Gastrocnemius medialis (tissue), 4 donors: ENCODE results near the gene GDF11. TPM values are rescaled to one million over a fixed set of nuclear protein-coding genes. Genes with fewer than 3 reads are reported as not detected.
"Not testable (repeated sequence)": the region's sequence is repeated elsewhere in the genome, so short reads cannot be mapped to it uniquely, and the experiment has no call there.

Source experiments
- ATAC-seq, 2 donors: fragments of 150-250 bp; one replicate each; pipeline ENCODE4 v1.9.1; 2016
- DNase-seq, 2 donors: peaks; one replicate each; pipeline ENCODE4 v3.0.0-alpha.2; 2019
- H3K27ac ChIP-seq, 4 donors: fragments of 200-600 bp; sonication (generic); 1 replicate in 1 of 4; 2 replicates in 3 of 4; pipeline ENCODE4 v1.5.1; 2016 to 2018; ENCODE audit warnings: mild to moderate bottlenecking in 2 of 4, moderate library complexity in 1 of 4
- H3K27me3 ChIP-seq, 3 donors: fragments of 200-600 bp; sonication (generic) in 2 of 3; 1 replicate in 1 of 3; 2 replicates in 2 of 3; pipeline versions ENCODE4 v1.5.1 to v1.6.0; 2016 to 2019; ENCODE audit warnings: mild to moderate bottlenecking in 1 of 3, moderate library complexity in 1 of 3
- H3K36me3 ChIP-seq, 2 donors: fragments of 200-600 bp; sonication (generic) in 1 of 2; one replicate each; pipeline ENCODE4 v1.5.1; 2017 to 2018
- H3K4me1 ChIP-seq, 2 donors: fragments of 200-600 bp; sonication (generic) in 1 of 2; one replicate each; pipeline ENCODE4 v1.5.1; 2016 to 2017; ENCODE audit warnings: mild to moderate bottlenecking in 2 of 2
- H3K4me3 ChIP-seq, 4 donors: fragments of 200-600 bp; sonication (generic) in 3 of 4; 1 replicate in 1 of 4; 2 replicates in 3 of 4; pipeline ENCODE4 v1.5.1; 2016 to 2019; ENCODE audit warnings: mild to moderate bottlenecking in 2 of 4
- H3K9me3 ChIP-seq, 3 donors: fragments of 200-600 bp; sonication (generic) in 2 of 3; 1 replicate in 1 of 3; 2 replicates in 2 of 3; pipeline ENCODE4 v1.5.1; 2016 to 2019
- CTCF ChIP-seq, 5 experiments: fragments of 450-650 bp in 3 of 5; fragments of 200-600 bp in 2 of 5; sonication (generic) in 2 of 5; IDR thresholded peaks in 4 of 5; conservative IDR thresholded peaks in 1 of 5; 1 replicate in 4 of 5; 2 replicates in 1 of 5; pipeline ENCODE4 v1.5.1; 2016 to 2019; ENCODE audit warnings: antibody characterized with exemption in 5 of 5, mild to moderate bottlenecking in 3 of 5, moderate library complexity in 3 of 5
- POLR2A ChIP-seq, 2 donors: fragments of 450-650 bp; IDR thresholded peaks; one replicate each; pipeline ENCODE4 v1.6.1; 2017; ENCODE audit warnings: antibody characterized with exemption in 2 of 2, mild to moderate bottlenecking in 2 of 2, moderate library complexity in 2 of 2
- in situ Hi-C, 4 donors: fragments of 200-750 bp; cut with MboI; loops; one replicate each; pipeline versions ENCODE4 v1.15.0 to v1.8.0; 2017; ENCODE audit warnings: low sequenced_read_pairs in 4 of 4
- intact Hi-C: fragments of 100-400 bp; cut with DNase I; formaldehyde crosslinking; loops from one replicate; pipeline ENCODE4 v1.15.1; 2023; ENCODE audit warnings: low total_unique reads
- total RNA-seq, 4 donors: library from RNA; depleted of rRNA; stranded (reverse); fragments of >200 nt; gene quantifications; one replicate each; pipeline versions ENCODE4 v1.1.0 to v1.2.3, GENCODE V29; 2016

GDF11 gene
- total RNA-seq, 4 donors from 2014 or later: 0.17 to 4.4 (median 1.1) TPM

GRCh38 chr12:55746913-55747231 is 4.0 kb downstream of the GDF11 start:
- Histone ChIP-seq H3K9me3 (no peaks in the 10 kb centered on the region), H3K4me1 (peaks cover 7 to 15% of the 10 kb centered on the region in 2 donors), H3K4me3 (no peak overlapping the region), H3K36me3 (peaks cover 0 to 8% of the 10 kb centered on the region in 2 donors), H3K27ac (no peak overlapping the region), H3K27me3 (peaks cover 0 to 4% (median 0%) of the 10 kb centered on the region in 3 donors)
- intact Hi-C loops: no loop called here
- in situ Hi-C loops: no loop called here
- TF ChIP-seq CTCF (IDR thresholded peaks at IDR 0.05 in 4 of 5, conservative IDR thresholded peaks at IDR 0.05 in 1 of 5): no peak
- no peak for TF ChIP-seq POLR2A (IDR thresholded peaks at IDR 0.05)
- ATAC-seq (no peak), DNase-seq (no peak)

- intact Hi-C loops: no loop called here
- TF ChIP-seq CTCF (IDR thresholded peaks at IDR 0.05 in 4 of 5, conservative IDR thresholded peaks at IDR 0.05 in 1 of 5) (no peak), POLR2A (IDR thresholded peaks at IDR 0.05) (no peak)
- peaks cover 0 to 4% (median 0%) of the 10 kb centered on the region in 3 donors for H3K27me3 ChIP-seq
- in situ Hi-C loops: no loop called here
- H3K9me3 ChIP-seq: no peaks in the 10 kb centered on the region
- H3K27ac ChIP-seq: no peak overlapping the region
- peaks cover 7 to 14% of the 10 kb centered on the region in 2 donors for H3K4me1 ChIP-seq
- H3K4me3 ChIP-seq: no peak overlapping the region
- DNase-seq: no peak
- H3K36me3 ChIP-seq: peaks cover 0 to 24% of the 10 kb centered on the region in 2 donors
- ATAC-seq: no peak
These were observed 5.5 kb downstream of the GDF11 start for GRCh38 chr12:55748230-55748993.

- ATAC-seq (no peak), DNase-seq (no peak)
- H3K9me3 ChIP-seq: no peaks in the 10 kb centered on the region
- no peak overlapping the region for H3K4me3 ChIP-seq
- H3K27ac ChIP-seq: no peak overlapping the region
- intact Hi-C loops (no loop called here), in situ Hi-C loops (no loop called here)
- peaks cover 2 to 73% of the 10 kb centered on the region in 2 donors for H3K36me3 ChIP-seq
- no peaks in the 10 kb centered on the region for H3K4me1 ChIP-seq
- no peaks in the 10 kb centered on the region for H3K27me3 ChIP-seq
- TF ChIP-seq CTCF (IDR thresholded peaks at IDR 0.05 in 4 of 5, conservative IDR thresholded peaks at IDR 0.05 in 1 of 5): no peak
- no peak for TF ChIP-seq POLR2A (IDR thresholded peaks at IDR 0.05)
These were observed 12.3 kb downstream of the GDF11 start for GRCh38 chr12:55755246-55755645.

- TF ChIP-seq CTCF (IDR thresholded peaks at IDR 0.05 in 4 of 5, conservative IDR thresholded peaks at IDR 0.05 in 1 of 5) (no peak), POLR2A (IDR thresholded peaks at IDR 0.05) (no peak)
- Histone ChIP-seq H3K27me3 (no peaks in the 10 kb centered on the region), H3K4me3 (no peak overlapping the region), H3K9me3 (no peaks in the 10 kb centered on the region), H3K36me3 (peaks cover 2 to 64% of the 10 kb centered on the region in 2 donors), H3K4me1 (no peaks in the 10 kb centered on the region), H3K27ac (no peak overlapping the region)
- intact Hi-C loops (no loop called here), in situ Hi-C loops (no loop called here)
- ATAC-seq (no peak), DNase-seq (no peak)
These were observed 14.8 kb downstream of the GDF11 start for GRCh38 chr12:55757701-55758100.

- H3K27me3 ChIP-seq, H3K27ac ChIP-seq, H3K9me3 ChIP-seq, ATAC-seq, H3K4me1 ChIP-seq, DNase-seq, H3K4me3 ChIP-seq, intact Hi-C loops, in situ Hi-C loops: not testable (repeated sequence)
- peaks cover 2 to 57% of the 10 kb centered on the region in 2 donors for H3K36me3 ChIP-seq
These were observed 15.7 kb downstream of the GDF11 start for GRCh38 chr12:55758575-55758974.
